GM20000 (cell line): ENCODE results near the gene PLEKHF1.

Experiments used
- DNase-seq: peaks from one replicate; pipeline ENCODE4 v3.0.0; 2012; ENCODE audit warnings: low spot score
- CTCF ChIP-seq: IDR thresholded peaks from 2 replicates; pipeline ENCODE4 v1.5.1; 2012; ENCODE audit warnings: mild to moderate bottlenecking, control low read depth; ENCODE audit errors: extremely low read depth, missing control alignments

PLEKHF1 gene

GRCh38 chr19:29645911-29646310, 19.4 kb upstream of the PLEKHF1 start:
- DNase-seq = no peak
- no peak for TF ChIP-seq CTCF

DNA sequence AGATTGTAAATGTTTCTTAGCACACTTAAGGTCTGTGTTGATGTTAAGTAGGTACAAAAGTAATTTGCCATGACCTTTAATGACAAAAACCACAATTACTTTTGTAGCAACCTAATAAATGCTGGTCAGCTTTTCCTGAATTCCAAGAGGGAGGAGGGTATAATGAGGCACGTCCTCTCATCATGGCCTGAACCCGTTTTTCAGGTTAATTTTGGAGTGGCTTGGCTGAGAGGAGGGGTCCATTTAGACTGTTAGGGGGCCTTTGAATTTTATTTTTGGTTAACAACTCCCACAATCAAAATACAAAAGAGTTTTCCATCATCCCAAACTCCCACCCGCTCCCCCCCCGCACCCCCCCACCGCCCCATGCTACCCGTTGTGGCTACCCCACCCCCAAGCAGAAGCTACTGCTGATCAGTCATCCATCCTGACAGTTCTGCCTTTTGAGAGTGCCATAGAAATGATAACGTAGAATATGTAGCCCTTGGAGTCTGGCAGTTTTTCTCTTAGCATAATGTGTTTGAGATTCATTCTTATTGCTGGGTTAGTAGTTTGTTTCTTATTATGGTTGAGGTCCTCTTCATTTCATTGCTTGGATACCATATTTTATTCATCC, 14.4 kb upstream of the PLEKHF1 start:
- no peak for DNase-seq
- no peak for TF ChIP-seq CTCF

DNA sequence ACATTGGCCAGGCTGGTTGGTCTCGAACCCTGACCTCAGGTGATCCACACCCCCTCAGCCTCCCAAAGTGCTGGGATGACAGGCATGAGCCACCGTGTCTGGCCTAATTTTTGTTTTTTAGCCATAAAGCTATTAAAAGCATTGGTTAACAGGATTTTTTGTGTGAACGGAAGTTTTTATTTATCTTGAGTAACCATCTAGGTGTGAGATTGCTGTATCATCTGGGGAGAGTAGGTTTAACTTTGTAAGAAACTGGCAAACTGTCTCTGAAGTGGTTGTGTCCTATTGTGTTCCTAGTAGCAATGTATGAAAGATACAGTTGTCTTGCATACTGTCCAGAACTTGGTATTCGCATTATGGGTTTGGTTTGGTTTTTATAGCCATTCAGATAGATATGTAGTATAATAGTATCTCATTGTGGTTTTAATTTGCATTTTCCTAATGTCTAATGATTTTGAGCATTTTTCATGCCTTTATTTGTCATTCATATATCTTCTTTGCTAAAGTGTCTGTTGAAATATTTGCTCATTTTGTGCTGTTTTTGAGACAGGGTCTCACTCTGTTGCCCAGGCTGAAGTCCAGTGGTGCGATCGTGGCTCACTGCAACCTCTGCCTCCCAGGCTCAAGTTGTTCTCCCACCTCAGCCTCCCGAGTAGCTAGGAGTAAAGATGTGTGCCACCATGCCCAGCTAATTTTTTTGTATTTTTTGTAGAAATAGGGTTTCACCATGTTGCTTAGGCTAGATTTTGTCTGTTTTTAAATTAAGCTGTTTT, 13.5 kb upstream of the PLEKHF1 start:
- TF ChIP-seq CTCF = no peak
- no peak for DNase-seq

DNA sequence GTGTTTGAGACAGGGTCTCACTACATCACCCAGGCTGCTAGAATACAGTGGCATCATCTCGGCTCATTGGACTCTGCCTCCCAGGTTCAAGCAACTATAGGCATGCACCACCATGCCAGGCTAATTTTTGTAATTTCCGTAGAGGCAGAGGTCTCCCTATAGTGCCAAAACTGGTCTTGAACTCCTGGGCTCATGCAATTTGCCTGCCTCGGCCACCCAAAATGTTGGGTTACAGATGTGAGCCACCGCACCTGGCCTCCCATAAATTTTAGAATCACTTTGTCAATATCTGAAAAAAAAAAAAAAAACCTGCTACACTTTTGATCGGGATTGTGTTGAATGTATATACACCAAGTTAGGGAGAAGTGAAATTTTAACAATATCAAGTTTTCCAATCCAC, 11.9 kb upstream of the PLEKHF1 start:
- no peak for TF ChIP-seq CTCF
- no peak for DNase-seq

GRCh38 chr19:29655648-29656335, 9.5 kb upstream of the PLEKHF1 start:
- no peak for TF ChIP-seq CTCF

GRCh38 chr19:29658221-29658991, 6.9 kb upstream of the PLEKHF1 start:
- no peak for DNase-seq
- TF ChIP-seq CTCF = no peak

More at GRCh38 chr19:29655648-29656335, 9.5 kb upstream of the PLEKHF1 start:
- no peak for DNase-seq
